ENCODE measurements around the gene FIG4.
A peak's percentile ranks its signal among the peaks of the same experiment; 100 is the strongest.
"Not testable (repeated sequence)": the region's sequence is repeated elsewhere in the genome, so short reads cannot be mapped to it uniquely, and the experiment has no call there.

Gene FIG4

DNA sequence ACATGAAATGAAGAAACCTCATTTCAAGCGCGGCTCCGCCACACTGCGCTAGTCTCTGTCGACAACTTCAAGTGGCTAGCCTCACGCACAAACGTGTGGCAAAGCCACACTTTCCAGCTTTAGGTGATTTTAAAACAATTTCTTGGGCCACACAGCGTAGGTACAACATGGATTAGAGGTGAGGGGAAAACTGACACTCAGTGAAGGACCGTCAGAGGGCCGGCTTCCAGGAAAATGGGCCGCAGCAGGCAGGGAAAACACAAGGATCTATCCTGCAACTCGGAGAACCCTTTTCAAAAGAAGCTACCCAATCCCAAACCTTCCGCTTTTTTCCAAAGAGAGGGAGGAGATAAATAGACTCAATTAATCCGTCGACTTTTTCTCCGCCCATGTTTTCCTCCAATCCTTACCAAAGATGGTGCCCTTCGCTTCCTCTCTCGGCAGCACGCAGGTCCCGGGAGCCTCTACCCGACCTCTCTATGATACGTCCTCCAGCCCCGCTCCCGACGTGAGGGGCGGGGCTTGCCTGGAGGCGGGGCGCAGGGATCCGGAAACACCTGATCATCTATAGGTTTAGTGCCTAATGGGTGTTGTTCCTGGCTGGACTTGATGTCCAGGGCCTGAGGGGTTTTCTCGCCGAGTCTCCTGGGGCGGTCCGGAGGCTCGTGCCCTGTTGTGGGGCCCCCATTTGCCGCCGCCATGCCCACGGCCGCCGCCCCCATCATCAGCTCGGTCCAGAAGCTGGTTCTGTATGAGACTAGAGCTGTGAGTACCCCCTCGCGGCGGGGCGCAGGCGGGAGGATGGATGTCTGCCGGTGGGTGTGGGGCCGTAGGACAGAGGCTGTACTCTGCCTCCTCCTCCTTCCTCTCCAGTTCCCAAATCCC lies at the start of gene FIG4, which contains the start of gene AK9:
FIG4 (plus strand) TSS at position 560 of the 885 bp plus-strand sequence; CDS start at position 700, 140 bp downstream.
AK9 (minus strand) TSS at position 466 of the 885 bp plus-strand sequence. CDS start 15,457 bp downstream, outside the sequence.
- Mint-ChIP-seq H3K9me3 (no peaks in the 10 kb centered on the region), H3K4me3 (peak within 1 kb of the TSS; percentile 90 to 97), H3K27ac (peak within 1 kb of the TSS; percentile 97 to 98), H3K27me3 (no peaks in the 10 kb centered on the region), H3K4me1 (peaks cover 32% of the 10 kb centered on the region)
- DNase-seq (peak; percentile 86 to 91), ATAC-seq (peak; percentile 96)

DNA sequence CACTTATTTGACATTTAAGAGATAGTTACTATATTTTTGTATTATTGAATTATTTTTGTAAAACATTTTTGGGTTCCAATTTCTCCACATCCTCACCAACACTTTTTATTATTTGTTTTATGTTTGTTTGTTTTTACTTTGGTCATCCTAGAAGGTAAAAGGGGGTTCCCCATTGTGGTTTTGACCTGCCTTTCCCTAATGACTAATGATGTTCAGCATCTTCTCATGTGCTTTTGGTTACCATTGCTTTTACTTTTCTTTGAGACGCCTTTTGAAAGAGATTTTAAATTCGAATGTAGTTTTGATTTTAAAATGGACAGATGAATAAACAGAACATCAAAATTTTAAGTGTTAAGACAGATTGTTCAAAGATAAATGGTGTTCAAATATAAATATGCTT lies 47.0 kb upstream of the FIG4 start:
- ATAC-seq = no peak
- Mint-ChIP-seq H3K4me1 (peaks cover 6% of the 10 kb centered on the region), H3K27me3 (no peaks in the 10 kb centered on the region), H3K4me3 (no peak overlapping the region), H3K27ac (no peak overlapping the region), H3K9me3 (peaks cover 0 to 9% of the 10 kb centered on the region in 2 donors)
- DNase-seq = no peak

GRCh38 chr6:109653264-109653663 lies 37.8 kb upstream of the FIG4 start:
- Mint-ChIP-seq H3K9me3 (no peaks in the 10 kb centered on the region), H3K27me3 (no peaks in the 10 kb centered on the region), H3K27ac (no peak overlapping the region), H3K4me3 (no peak overlapping the region), H3K4me1 (no peaks in the 10 kb centered on the region)
- ATAC-seq = no peak
- DNase-seq = no peak

DNA sequence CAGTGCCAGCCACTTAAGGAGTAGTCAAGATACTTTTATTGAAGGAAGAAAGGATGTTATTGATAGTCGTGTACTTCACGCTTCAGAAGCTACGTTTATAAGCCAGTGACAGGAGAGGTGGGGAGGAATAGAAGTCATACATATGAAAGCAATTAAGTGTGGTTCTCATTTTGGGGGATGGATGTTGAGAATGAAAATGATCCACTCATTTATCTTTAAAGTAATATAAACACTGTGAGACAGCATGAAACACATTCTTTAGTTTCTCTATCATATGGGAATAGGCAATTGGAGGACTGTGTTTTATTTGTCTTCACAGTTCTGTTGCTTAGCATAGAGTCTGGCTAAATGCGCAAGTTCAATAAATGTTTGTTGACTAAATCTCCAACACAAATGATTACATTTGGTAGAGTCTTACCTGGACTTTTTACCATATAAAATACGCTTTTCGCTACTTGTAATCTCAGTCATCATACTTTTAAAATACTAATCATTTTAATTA lies 35.3 kb upstream of the FIG4 start:
- H3K4me3 Mint-ChIP-seq = no peak overlapping the region
- H3K4me1 Mint-ChIP-seq = no peaks in the 10 kb centered on the region
- no peak for DNase-seq

DNA sequence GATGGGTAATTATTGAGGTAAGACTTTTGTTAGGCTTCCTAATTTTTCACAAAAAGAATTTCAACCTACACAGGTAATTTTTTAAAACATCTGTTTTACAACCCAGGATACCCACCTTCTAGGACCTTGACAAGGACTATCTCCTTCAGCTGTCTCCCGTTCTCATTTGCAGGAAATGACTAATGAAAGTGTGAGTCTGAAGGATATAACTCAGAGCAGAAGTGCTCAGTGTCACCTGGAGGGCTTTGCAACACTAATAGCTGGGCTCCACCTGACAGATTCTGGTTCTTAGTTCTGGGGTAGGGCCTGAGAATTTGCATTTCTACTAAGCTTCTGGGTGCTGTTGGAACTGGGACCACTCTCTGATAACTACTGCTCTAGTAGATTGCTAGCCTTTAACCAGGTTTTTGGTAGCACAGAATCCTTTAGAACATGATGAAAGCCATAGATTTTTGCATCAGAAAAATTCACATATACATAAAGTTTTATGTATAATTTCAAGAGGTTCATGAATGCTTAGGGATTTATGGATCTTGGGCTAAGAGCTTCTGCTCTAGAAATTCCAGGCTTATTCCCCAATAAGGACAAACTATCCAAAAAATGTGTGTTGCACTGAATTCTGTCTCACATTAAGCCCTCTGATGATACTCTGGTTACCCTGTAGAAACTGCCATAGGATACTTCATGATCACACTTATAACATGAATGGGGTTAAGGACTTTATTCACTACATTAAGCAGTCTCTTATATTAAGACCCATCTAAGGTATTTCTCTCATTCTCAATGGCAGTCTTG lies 30.4 kb upstream of the FIG4 start:
- no peak overlapping the region for H3K4me3 Mint-ChIP-seq
- ATAC-seq = peak; percentile 83
- H3K9me3 Mint-ChIP-seq = no peaks in the 10 kb centered on the region
- DNase-seq = no peak
- no peaks in the 10 kb centered on the region for H3K27me3 Mint-ChIP-seq
- no peak overlapping the region for H3K27ac Mint-ChIP-seq
- H3K4me1 Mint-ChIP-seq = no peaks in the 10 kb centered on the region

More for the DNA sequence above, 35.3 kb upstream of the FIG4 start:
- H3K9me3 Mint-ChIP-seq = no peaks in the 10 kb centered on the region
- H3K27me3 Mint-ChIP-seq = no peaks in the 10 kb centered on the region
- no peak overlapping the region for H3K27ac Mint-ChIP-seq
- no peak for ATAC-seq

- no peaks in the 10 kb centered on the region for H3K4me1 Mint-ChIP-seq
- ATAC-seq (no peak), DNase-seq (no peak)
- no peak overlapping the region for H3K27ac Mint-ChIP-seq
- no peak overlapping the region for H3K4me3 Mint-ChIP-seq
- H3K27me3 Mint-ChIP-seq = no peaks in the 10 kb centered on the region
- no peaks in the 10 kb centered on the region for H3K9me3 Mint-ChIP-seq
These were observed 28.9 kb upstream of the FIG4 start for GRCh38 chr6:109662192-109662591.

DNA sequence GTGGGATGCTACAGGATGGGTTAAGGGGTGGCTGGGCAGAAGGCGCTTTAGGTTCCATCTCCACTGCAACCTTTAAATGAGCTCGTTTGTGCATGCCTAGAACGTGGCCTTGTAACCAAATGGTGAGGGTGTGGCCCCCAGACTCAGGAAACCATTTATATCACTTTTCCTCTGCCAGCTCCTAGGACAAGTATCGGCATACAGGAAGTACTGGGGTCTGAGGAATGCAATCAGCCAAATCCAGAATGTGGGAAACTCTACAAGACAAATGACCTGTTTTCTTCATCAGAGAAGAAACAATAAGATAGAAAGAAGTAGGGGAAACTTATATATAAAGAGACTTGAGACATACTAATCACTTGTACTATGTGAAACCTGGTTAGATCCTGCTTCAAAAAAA lies 21.3 kb upstream of the FIG4 start:
- Mint-ChIP-seq H3K9me3 (no peaks in the 10 kb centered on the region), H3K4me1 (no peaks in the 10 kb centered on the region), H3K27me3 (no peaks in the 10 kb centered on the region), H3K27ac (no peak overlapping the region), H3K4me3 (no peak overlapping the region)
- no peak for ATAC-seq
- no peak for DNase-seq

GRCh38 chr6:109671733-109672132 lies 19.4 kb upstream of the FIG4 start:
- Mint-ChIP-seq H3K9me3 (no peaks in the 10 kb centered on the region), H3K4me3 (no peak overlapping the region), H3K27ac (no peak overlapping the region), H3K27me3 (no peaks in the 10 kb centered on the region), H3K4me1 (no peaks in the 10 kb centered on the region)
- DNase-seq = no peak
- ATAC-seq = no peak

DNA sequence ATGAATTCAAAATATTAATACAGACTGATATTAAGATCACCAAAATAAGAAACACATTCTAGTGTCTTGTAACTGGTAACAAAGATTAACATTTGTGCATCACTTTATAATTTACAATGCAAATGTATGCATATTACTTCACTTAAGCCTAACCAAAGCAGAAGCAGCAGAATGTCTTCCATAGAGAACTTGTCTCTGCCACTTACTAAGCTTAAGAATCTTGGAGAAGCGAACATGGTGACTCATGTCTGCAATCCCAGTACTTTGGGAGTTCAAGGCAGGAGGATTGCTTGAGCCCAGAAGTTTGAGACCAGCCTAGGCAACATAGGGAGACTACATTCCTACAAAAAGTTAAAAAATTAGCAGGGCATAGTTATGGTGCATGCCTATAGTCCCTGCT lies 18.9 kb upstream of the FIG4 start:
- Mint-ChIP-seq H3K4me1 (no peaks in the 10 kb centered on the region), H3K27ac (no peak overlapping the region)

GRCh38 chr6:109672839-109673238 lies 18.3 kb upstream of the FIG4 start:
- ATAC-seq (no peak), DNase-seq (no peak)
- Mint-ChIP-seq H3K27ac (no peak overlapping the region), H3K9me3 (no peaks in the 10 kb centered on the region), H3K27me3 (no peaks in the 10 kb centered on the region), H3K4me3 (no peak overlapping the region), H3K4me1 (no peaks in the 10 kb centered on the region)

More for the DNA sequence above, 18.9 kb upstream of the FIG4 start:
- ATAC-seq (no peak), DNase-seq (no peak)
- Mint-ChIP-seq H3K9me3 (no peaks in the 10 kb centered on the region), H3K4me3 (no peak overlapping the region), H3K27me3 (no peaks in the 10 kb centered on the region)

GRCh38 chr6:109676724-109677123 lies 14.4 kb upstream of the FIG4 start:
- no peak overlapping the region for H3K4me3 Mint-ChIP-seq

DNA sequence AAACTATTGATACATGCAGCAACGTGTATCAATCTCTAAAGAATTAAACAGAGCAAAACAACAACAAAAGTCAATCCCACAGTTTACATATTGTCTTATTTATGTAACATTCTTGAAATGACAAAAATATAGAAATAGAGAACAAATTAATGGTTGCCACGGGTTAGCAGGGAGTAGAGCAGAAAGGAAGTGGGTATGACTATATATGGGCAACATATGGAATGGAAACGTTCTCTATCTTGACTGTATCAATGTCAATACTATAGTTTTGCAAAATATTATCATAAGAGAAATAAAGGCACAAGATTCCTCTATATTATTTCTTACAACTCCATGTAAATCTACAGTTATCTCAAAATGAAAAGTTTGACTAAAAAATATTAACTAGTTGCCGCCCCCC lies 12.9 kb upstream of the FIG4 start:
- no peak for DNase-seq
- Mint-ChIP-seq H3K4me3 (no peak overlapping the region), H3K27ac (no peak overlapping the region), H3K27me3 (no peaks in the 10 kb centered on the region), H3K4me1 (peaks cover 31% of the 10 kb centered on the region), H3K9me3 (peaks cover 2 to 3% of the 10 kb centered on the region in 2 donors)
- no peak for ATAC-seq

More at GRCh38 chr6:109676724-109677123, 14.4 kb upstream of the FIG4 start:
- H3K4me1 Mint-ChIP-seq = peaks cover 24% of the 10 kb centered on the region
- H3K9me3 Mint-ChIP-seq = peaks cover 0 to under 1% of the 10 kb centered on the region in 2 donors
- no peak for ATAC-seq
- H3K27ac Mint-ChIP-seq = no peak overlapping the region
- H3K27me3 Mint-ChIP-seq = no peaks in the 10 kb centered on the region
- no peak for DNase-seq

DNA sequence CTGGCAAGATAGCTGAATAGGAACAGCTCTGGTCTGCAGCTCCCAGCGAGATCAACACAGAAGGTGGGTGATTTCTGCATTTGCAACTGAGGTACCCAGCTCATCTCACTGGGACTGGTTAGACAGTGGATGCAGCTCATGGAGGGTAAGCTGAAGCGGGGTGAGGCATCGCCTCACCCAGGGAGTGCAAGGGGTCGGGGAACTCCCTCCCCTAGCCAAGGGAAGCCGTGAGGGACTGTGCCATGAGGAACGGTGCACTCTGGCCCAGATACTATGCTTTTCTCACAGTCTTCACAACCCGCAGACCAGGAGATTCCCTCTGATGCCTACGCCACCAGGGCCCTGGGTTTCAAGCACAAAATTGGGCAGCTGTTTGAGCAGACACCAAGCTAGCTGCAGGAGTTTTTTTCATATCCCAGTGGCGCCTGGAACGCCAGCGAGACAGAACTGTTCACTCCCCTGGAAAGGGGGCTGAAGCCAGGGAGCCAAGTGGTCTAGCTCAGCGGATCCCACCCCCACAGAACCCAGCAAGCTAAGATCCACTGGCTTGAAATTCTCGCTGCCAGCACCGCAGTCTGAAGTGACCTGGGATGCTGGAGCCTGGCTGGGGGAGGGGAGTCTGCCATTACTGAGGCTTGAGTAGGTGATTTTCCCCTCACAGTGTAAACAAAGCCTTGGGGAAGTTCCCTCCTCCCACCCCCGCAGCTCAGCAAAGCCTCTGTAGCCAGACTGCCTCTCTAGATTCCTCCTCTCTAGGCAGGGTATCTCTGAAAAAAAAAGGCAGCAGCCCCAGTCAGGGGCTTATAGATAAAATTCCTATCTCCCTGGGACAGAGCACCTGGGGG lies 12.2 kb upstream of the FIG4 start:
- not testable (repeated sequence) for H3K9me3 Mint-ChIP-seq, H3K27me3 Mint-ChIP-seq
- peak; percentile 95 for ATAC-seq
- peak in 1 of 2 donors; percentile 19 for DNase-seq
- Mint-ChIP-seq H3K4me3 (peak overlapping the region in 1 of 2 donors; percentile 18), H3K27ac (peak overlapping the region; percentile 46 to 59), H3K4me1 (peaks cover 31% of the 10 kb centered on the region)

GRCh38 chr6:109686566-109687265 lies 4.4 kb upstream of the FIG4 start:
- DNase-seq = no peak
- no peak for ATAC-seq
- H3K9me3 Mint-ChIP-seq = peaks cover 3 to 5% of the 10 kb centered on the region in 2 donors
- peak overlapping the region; percentile 72 to 88 for H3K27ac Mint-ChIP-seq
- peaks cover 35% of the 10 kb centered on the region for H3K4me1 Mint-ChIP-seq
- H3K27me3 Mint-ChIP-seq = no peaks in the 10 kb centered on the region
- H3K4me3 Mint-ChIP-seq = peak overlapping the region in 1 of 2 donors; percentile 45

Measured in stimulated activated naive CD8-positive, alpha-beta T cell treated with anti-CD3 and anti-CD28 coated beads, Interleukin-15, amount 100 ng/mL, for 72 hours (primary cell).